ENCODE measurements around the gene CNST. TPM values are rescaled to one million over a fixed set of nuclear protein-coding genes. Genes with fewer than 3 reads are reported as not detected.

Gene CNST
- total and polyA plus RNA-seq, 2 donors from 2014 or later = 5.6 to 24.1 TPM

- H3K4me1 ChIP-seq (ENCODE audit: control insufficient read depth in 2 of 3, insufficient read depth in 2 of 3, low read depth in 1 of 3, low read length in 3 of 3) = no peaks in the 10 kb centered on the region
- FAIRE-seq (no peak), DNase-seq (no peak)
- no peak for TF ChIP-seq CTCF (IDR thresholded peaks at IDR 0.05; ENCODE audit: borderline replicate concordance, extremely low read depth, insufficient read depth)
- peaks cover 5 to 7% (median 6%) of the 10 kb centered on the region in 3 donors for H3K36me3 ChIP-seq (ENCODE audit: control insufficient read depth in 2 of 3, insufficient read depth in 3 of 3, low read length in 3 of 3)
- no peak overlapping the region for H3K4me3 ChIP-seq (ENCODE audit: low read length in 3 of 3)
- no peak overlapping the region for H3K9ac ChIP-seq (ENCODE audit: low read length in 3 of 3)
- H3K27ac ChIP-seq (ENCODE audit: low read depth in 2 of 2, low read length in 2 of 2) = no peak overlapping the region
- intact Hi-C loops (cut with DNase I) = no loop called here
- H3K9me3 ChIP-seq (ENCODE audit: control insufficient read depth in 2 of 3, insufficient read depth in 1 of 3, low read length in 3 of 3) = no peaks in the 10 kb centered on the region
- H3K27me3 ChIP-seq (ENCODE audit: control insufficient read depth, insufficient read depth, low read length) = no peaks in the 10 kb centered on the region
Observed at GRCh38 chr1:246537887-246538286, 28.4 kb upstream of the CNST start.

- intact Hi-C loops (cut with DNase I) = no loop called here
- H3K27me3 ChIP-seq (ENCODE audit: control insufficient read depth, insufficient read depth, low read length) = no peaks in the 10 kb centered on the region
- H3K4me1 ChIP-seq (ENCODE audit: control insufficient read depth in 2 of 3, insufficient read depth in 2 of 3, low read depth in 1 of 3, low read length in 3 of 3) = no peaks in the 10 kb centered on the region
- H3K4me3 ChIP-seq (ENCODE audit: low read length in 3 of 3) = no peak overlapping the region
- peaks cover 7 to 21% (median 16%) of the 10 kb centered on the region in 3 donors for H3K36me3 ChIP-seq (ENCODE audit: control insufficient read depth in 2 of 3, insufficient read depth in 3 of 3, low read length in 3 of 3)
- no peak for FAIRE-seq
- no peak overlapping the region for H3K27ac ChIP-seq (ENCODE audit: low read depth in 2 of 2, low read length in 2 of 2)
- no peak for DNase-seq
- H3K9me3 ChIP-seq (ENCODE audit: control insufficient read depth in 2 of 3, insufficient read depth in 1 of 3, low read length in 3 of 3) = no peaks in the 10 kb centered on the region
- no peak for TF ChIP-seq CTCF (IDR thresholded peaks at IDR 0.05; ENCODE audit: borderline replicate concordance, extremely low read depth, insufficient read depth)
- H3K9ac ChIP-seq (ENCODE audit: low read length in 3 of 3) = no peak overlapping the region
Observed at GRCh38 chr1:246540738-246541491, 25.3 kb upstream of the CNST start.

GRCh38 chr1:246544001-246544400 lies 22.3 kb upstream of the CNST start:
- no peak for TF ChIP-seq CTCF (IDR thresholded peaks at IDR 0.05; ENCODE audit: borderline replicate concordance, extremely low read depth, insufficient read depth)
- Histone ChIP-seq H3K36me3 (ENCODE audit: control insufficient read depth in 2 of 3, insufficient read depth in 3 of 3, low read length in 3 of 3) (peaks cover 9 to 21% (median 21%) of the 10 kb centered on the region in 3 donors), H3K9ac (ENCODE audit: low read length in 3 of 3) (no peak overlapping the region), H3K9me3 (ENCODE audit: control insufficient read depth in 2 of 3, insufficient read depth in 1 of 3, low read length in 3 of 3) (no peaks in the 10 kb centered on the region), H3K4me3 (ENCODE audit: low read length in 3 of 3) (no peak overlapping the region), H3K27ac (ENCODE audit: low read depth in 2 of 2, low read length in 2 of 2) (no peak overlapping the region), H3K27me3 (ENCODE audit: control insufficient read depth, insufficient read depth, low read length) (no peaks in the 10 kb centered on the region), H3K4me1 (ENCODE audit: control insufficient read depth in 2 of 3, insufficient read depth in 2 of 3, low read depth in 1 of 3, low read length in 3 of 3) (no peaks in the 10 kb centered on the region)
- no peak for FAIRE-seq
- DNase-seq = no peak
- intact Hi-C loops (cut with DNase I) = no loop called here

All from kidney (tissue), 14 donors.